IMR-90 (cell line): ENCODE data around the gene MMEL1. TPM values are rescaled to one million over a fixed set of nuclear protein-coding genes. Genes with fewer than 3 reads are reported as not detected.
A peak's percentile ranks its signal among the peaks of the same experiment; 100 is the strongest.

Source experiments
- ATAC-seq: fragments of 200-7000 bp; cut with Tn5 transposase; 2 replicates; pipeline ENCODE4 v1.9.1; 2020; ENCODE audit warnings: low read depth, mild to moderate bottlenecking, moderate library complexity
- BruUV-seq: library from RNA; stranded (reverse); fragments of 400-500 nt; replicated peaks from 2 replicates; lab custom pipeline; 2021; lab: Mats Ljungman, UMichigan
- CTCF ChIA-PET: fragments of 300-600 bp; formaldehyde crosslinking; extraction: SDS; loops from one replicate; lab custom pipeline; 2021; ENCODE audit warnings: antibody characterized with exemption; lab: Yijun Ruan, JAX
- POLR2A ChIA-PET: fragments of 300-600 bp; sonication (Branson Sonifier 250); formaldehyde crosslinking; loops from one replicate; lab custom pipeline; 2022; ENCODE audit warnings: antibody characterized with exemption; ENCODE audit not compliant: unreplicated experiment; lab: Charles Lee
- DNase-seq: peaks from one replicate; pipeline ENCODE4 v3.0.0; 2013
- H2AFZ ChIP-seq: replicated peaks from 2 replicates; pipeline ENCODE3; 2013; ENCODE audit warnings: low read length, mild to moderate bottlenecking; ENCODE audit not compliant: poor library complexity
- H2AK5ac ChIP-seq: 2 replicates; pipeline ENCODE4 v1.6.1; 2013; ENCODE audit warnings: low read depth, low read length, inconsistent platforms
- H2AK9ac ChIP-seq: replicated peaks from 2 replicates; pipeline ENCODE3; 2013; ENCODE audit warnings: mild to moderate bottlenecking, low read depth, low read length, moderate library complexity; ENCODE audit not compliant: poor library complexity
- H2BK120ac ChIP-seq: 2 replicates; pipeline ENCODE4 v1.6.1; 2013; ENCODE audit warnings: low read depth, low read length, inconsistent platforms
- H2BK15ac ChIP-seq: 3 replicates; pipeline ENCODE4 v1.6.1; 2013; ENCODE audit warnings: low read depth, low read length, inconsistent platforms
- H2BK20ac ChIP-seq: 2 replicates; pipeline ENCODE4 v1.6.1; 2013; ENCODE audit warnings: low read depth, mild to moderate bottlenecking, inconsistent platforms, low read length, moderate library complexity
- H2BK5ac ChIP-seq: 2 replicates; pipeline ENCODE4 v1.6.1; 2013; ENCODE audit warnings: mild to moderate bottlenecking, low read depth, low read length, inconsistent platforms; ENCODE audit not compliant: poor library complexity, severe bottlenecking
- H3K14ac ChIP-seq: replicated peaks from 2 replicates; pipeline ENCODE4 v1.6.1; 2013; ENCODE audit warnings: low read depth, low read length, inconsistent platforms
- H3K18ac ChIP-seq: 2 replicates; pipeline ENCODE4 v1.6.1; 2013; ENCODE audit warnings: low read depth, low read length, control low read depth
- H3K23ac ChIP-seq: 2 replicates; pipeline ENCODE4 v1.6.1; 2013; ENCODE audit warnings: low read depth, low read length, inconsistent platforms
- H3K27ac ChIP-seq: 2 replicates; pipeline ENCODE4 v1.5.1; 2013; ENCODE audit warnings: mild to moderate bottlenecking, control low read depth, low read length; ENCODE audit not compliant: insufficient read depth
- H3K27me3 ChIP-seq: 2 replicates; pipeline ENCODE4 v1.6.1; 2013; ENCODE audit warnings: low read length; ENCODE audit not compliant: control insufficient read depth, insufficient read depth
- H3K36me3 ChIP-seq: 2 replicates; pipeline ENCODE4 v1.6.1; 2013; ENCODE audit warnings: low read length, mixed read lengths; ENCODE audit not compliant: control insufficient read depth, insufficient read depth
- H3K4ac ChIP-seq: 2 replicates; pipeline ENCODE4 v1.6.1; 2013; ENCODE audit warnings: low read depth, low read length, inconsistent platforms
- H3K4me1 ChIP-seq: 2 replicates; pipeline ENCODE4 v1.6.1; 2013; ENCODE audit warnings: low read length, mixed read lengths; ENCODE audit not compliant: control insufficient read depth, insufficient read depth
- H3K4me2 ChIP-seq: 2 replicates; pipeline ENCODE4 v1.6.1; 2013; ENCODE audit warnings: low read depth, mild to moderate bottlenecking, control low read depth, low read length, moderate library complexity
- H3K4me3 ChIP-seq: 2 replicates; pipeline ENCODE4 v1.5.1; 2013; ENCODE audit warnings: low read depth, mild to moderate bottlenecking, control low read depth, low read length, moderate library complexity; ENCODE audit not compliant: insufficient read depth
- H3K56ac ChIP-seq: 2 replicates; pipeline ENCODE4 v1.6.1; 2013; ENCODE audit warnings: low read length, inconsistent platforms; ENCODE audit not compliant: insufficient read depth; ENCODE audit errors: extremely low read depth
- H3K79me1 ChIP-seq, 2 experiments: 2 replicates each; pipeline ENCODE4 v1.6.1; 2013; ENCODE audit warnings: low read length in 2 of 2, inconsistent platforms in 1 of 2, low read depth in 1 of 2
- H3K9ac ChIP-seq: 2 replicates; pipeline ENCODE4 v1.6.1; 2013; ENCODE audit warnings: low read depth, low read length, control low read depth
- H3K9me1 ChIP-seq: 2 replicates; pipeline ENCODE4 v1.6.1; 2013; ENCODE audit warnings: low read length, inconsistent platforms; ENCODE audit not compliant: insufficient read depth
- H3K9me3 ChIP-seq: 2 replicates; pipeline ENCODE4 v1.6.1; 2013; ENCODE audit warnings: low read length; ENCODE audit not compliant: control insufficient read depth, insufficient read depth
- H4K20me1 ChIP-seq: 2 replicates; pipeline ENCODE4 v1.6.1; 2013; ENCODE audit warnings: low read length, inconsistent platforms; ENCODE audit not compliant: insufficient read depth
- H4K5ac ChIP-seq: 2 replicates; pipeline ENCODE4 v1.6.1; 2013; ENCODE audit warnings: mild to moderate bottlenecking, low read depth, low read length, control low read depth
- H4K8ac ChIP-seq, 2 experiments: 2 replicates each; pipeline ENCODE4 v1.6.1; 2013; ENCODE audit warnings: low read depth in 2 of 2, low read length in 2 of 2, control low read depth in 1 of 2, inconsistent platforms in 1 of 2
- H4K91ac ChIP-seq: 2 replicates; pipeline ENCODE4 v1.6.1; 2013; ENCODE audit warnings: low read depth, low read length, inconsistent platforms; ENCODE audit not compliant: insufficient read depth
- BHLHE40 ChIP-seq: fragments of 150-350 bp; IDR thresholded peaks from 2 replicates; pipeline ENCODE4 v1.6.1; 2016; ENCODE audit warnings: mild to moderate bottlenecking, low read depth, low read length
- CEBPB ChIP-seq: IDR thresholded peaks from 2 replicates; pipeline ENCODE4 v1.6.1; 2012; ENCODE audit warnings: low read depth, low read length, improper control_type of control experiment
- CHD1 ChIP-seq: IDR thresholded peaks from 2 replicates; pipeline ENCODE4 v1.6.1; 2012; ENCODE audit warnings: low read depth, low read length, improper control_type of control experiment
- CTCF ChIP-seq: conservative IDR thresholded peaks from 2 replicates; pipeline ENCODE4 v1.5.1; 2012; ENCODE audit warnings: mild to moderate bottlenecking, low read depth, low read length, improper control_type of control experiment
- MAFK ChIP-seq: IDR thresholded peaks from 2 replicates; pipeline ENCODE4 v1.6.1; 2012; ENCODE audit warnings: low read depth, low read length, improper control_type of control experiment
- MAZ ChIP-seq: IDR thresholded peaks from 2 replicates; pipeline ENCODE4 v1.6.1; 2012; ENCODE audit warnings: low read depth, mild to moderate bottlenecking, low read length, improper control_type of control experiment, moderate library complexity, borderline replicate concordance
- MXI1 ChIP-seq: IDR thresholded peaks from 2 replicates; pipeline ENCODE4 v1.6.1; 2012; ENCODE audit warnings: low read depth, mild to moderate bottlenecking, low read length, moderate library complexity, borderline replicate concordance
- NFE2L2 ChIP-seq: fragments of 150-350 bp; IDR thresholded peaks from 2 replicates; pipeline ENCODE4 v1.6.1; 2016; ENCODE audit warnings: low read depth, mild to moderate bottlenecking, low read length
- POLR2A ChIP-seq: IDR thresholded peaks from 2 replicates; pipeline ENCODE4 v1.6.1; 2012; ENCODE audit warnings: mild to moderate bottlenecking, low read depth, low read length
- RAD21 ChIP-seq: IDR thresholded peaks from 2 replicates; pipeline ENCODE4 v1.6.1; 2012; ENCODE audit warnings: low read length, improper control_type of control experiment
- RCOR1 ChIP-seq: IDR thresholded peaks from 2 replicates; pipeline ENCODE4 v1.6.1; 2012; ENCODE audit warnings: mild to moderate bottlenecking, low read length, improper control_type of control experiment; ENCODE audit not compliant: insufficient replicate concordance
- RFX5 ChIP-seq: IDR thresholded peaks from 2 replicates; pipeline ENCODE4 v1.8.0; 2012; ENCODE audit warnings: low read depth, mild to moderate bottlenecking, low read length, moderate library complexity
- SMC3 ChIP-seq: fragments of 150-350 bp; IDR thresholded peaks from 2 replicates; pipeline ENCODE4 v1.6.1; 2016; ENCODE audit warnings: low read depth, mild to moderate bottlenecking, antibody characterized with exemption, low read length, moderate library complexity
- WGBS, 2 experiments: methylation state at CpG; one replicate each; pipeline versions ENCODE4 v1.1.5 to v1.1.7; 2013; ENCODE audit warnings: missing lambda C conversion rate in 2 of 2; ENCODE audit not compliant: insufficient read length in 1 of 2; ENCODE audit errors: extremely low coverage in 2 of 2; 5-methylcytosine and 5-hydroxymethylcytosine counted together
- dilution Hi-C: fragments of 300-500 bp; cut with HindIII; formaldehyde crosslinking; loops from one replicate; pipeline ENCODE4 v1.14.3; 2018; ENCODE audit warnings: low sequenced_read_pairs; ENCODE audit not compliant: unreplicated experiment
- in situ Hi-C: fragments of 300-500 bp; cut with MboI; formaldehyde crosslinking; loops from 3 replicates; pipeline ENCODE4 v1.14.3; 2019; ENCODE audit warnings: low sequenced_read_pairs, inconsistent platforms, mixed read lengths
- intact Hi-C: fragments of 100-400 bp; cut with micrococcal nuclease; formaldehyde crosslinking; loops from 2 replicates; pipeline ENCODE4 v1.10.0; 2022
- polyA plus RNA-seq, 3 experiments: library from polyadenylated mRNA; depleted of rRNA; stranded (reverse); fragments of >200 nt; gene quantifications; 2 replicates each; pipeline ENCODE4 v1.2.3, GENCODE V29; 2012; ENCODE audit warnings: low replicate concordance in 1 of 3
- total RNA-seq: library from RNA; depleted of rRNA; stranded (reverse); fragments of >200 nt; gene quantifications from 2 replicates; pipeline ENCODE4 v1.2.3, GENCODE V29; 2012
- TF ChIP-seq, protein P1 (sequence below): fragments of 150-350 bp; IDR thresholded peaks from 2 replicates; pipeline ENCODE4 v1.6.1; 2017; ENCODE audit warnings: mild to moderate bottlenecking, antibody characterized with exemption, low read length, low read depth
- TF ChIP-seq, protein P2 (sequence below): fragments of 150-350 bp; IDR thresholded peaks from 2 replicates; pipeline ENCODE4 v1.6.1; 2016; ENCODE audit warnings: low read depth, mild to moderate bottlenecking, low read length, moderate library complexity, borderline replicate concordance

MMEL1 gene
- total and polyA plus RNA-seq, 2 of the 4 experiments (the other 2 are of a cell fraction) = under 0.01 to 0.12 TPM

DNA sequence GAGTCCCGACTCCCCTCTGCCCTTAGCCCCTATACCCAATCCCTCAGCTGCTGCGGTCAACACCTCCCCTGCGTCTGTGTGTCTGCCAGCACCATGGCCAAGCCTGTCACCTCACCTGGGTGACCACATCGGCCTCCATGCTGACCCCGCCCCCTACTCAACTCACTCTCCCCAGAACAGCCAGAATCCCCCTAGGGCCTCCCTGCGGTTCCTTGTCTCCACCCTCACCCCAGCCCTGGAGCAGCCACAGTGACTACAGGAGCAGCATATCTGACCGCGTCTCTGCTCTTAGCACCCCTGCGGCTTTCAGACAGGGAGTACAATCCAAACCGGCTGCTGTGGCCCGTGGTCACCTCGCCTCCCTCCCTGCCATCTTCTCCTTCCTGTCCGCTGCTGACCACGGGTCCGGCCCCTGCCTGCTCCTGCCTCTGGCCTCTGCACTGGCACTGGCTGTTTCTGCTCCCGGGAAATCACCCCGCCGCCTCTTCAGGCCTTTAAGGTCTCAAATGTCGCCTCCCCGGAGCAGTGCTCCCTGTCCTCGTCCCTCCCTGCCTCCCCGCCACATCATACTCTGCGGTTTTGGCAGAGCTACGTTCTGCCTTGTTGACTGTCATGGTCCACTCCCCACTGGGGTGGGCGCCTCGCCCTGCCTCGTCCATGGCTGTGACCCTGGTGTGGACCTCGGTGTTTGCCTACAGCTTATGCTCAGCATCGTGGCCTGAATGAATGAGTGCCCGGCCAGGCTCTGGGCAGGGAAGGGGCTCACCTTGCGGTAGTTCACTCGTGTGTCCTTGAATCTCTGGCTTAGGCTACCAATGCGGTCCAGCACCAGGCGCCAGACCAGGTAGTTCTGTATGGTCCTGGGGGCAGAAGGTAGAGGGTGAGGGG lies 35.1 kb downstream of the MMEL1 start:
- Histone ChIP-seq H2BK20ac (no peak overlapping the region), H3K79me1 (no peaks in the 10 kb centered on the region), H2AK5ac (no peak overlapping the region), H3K23ac (no peak overlapping the region), H4K5ac (no peak overlapping the region), H3K4me2 (no peak overlapping the region), H3K56ac (no peak overlapping the region), H2BK15ac (no peak overlapping the region), H3K4me1 (no peaks in the 10 kb centered on the region; the same call in 1 of the 2 replicates), H3K36me3 (no peaks in the 10 kb centered on the region), H4K8ac (no peak overlapping the region), H4K20me1 (no peaks in the 10 kb centered on the region), H3K9ac (no peak overlapping the region), H2BK120ac (no peak overlapping the region), H4K91ac (no peak overlapping the region), H3K4ac (no peak overlapping the region), H2BK5ac (no peak overlapping the region), H3K4me3 (no peak overlapping the region), H3K14ac (no peak overlapping the region), H2AK9ac (no peak overlapping the region), H2AFZ (peak overlapping the region; percentile 63), H3K18ac (no peak overlapping the region), H3K9me1 (no peaks in the 10 kb centered on the region), H3K9me3 (0 out of 2 replicates have a peak, but pooled peaks cover 2% of the 10 kb centered on the region), H3K27me3 (no peaks in the 10 kb centered on the region; the same call in 1 of the 2 replicates), H3K27ac (no peak overlapping the region)
- CTCF ChIA-PET = no interaction called here
- DNase-seq (no peak), ATAC-seq (no peak)
- intact Hi-C loops (no loop called here), in situ Hi-C loops (no loop called here), dilution Hi-C loops (no loop called here)
- POLR2A ChIA-PET = no interaction called here
- WGBS, 2 experiments = 65% methylated on average over 18 of the region's 34 CpGs; no CpG with 5 or more reads in 1 of the 2 experiments
- BruUV-seq = no TSS peak
- no peak for TF ChIP-seq POLR2A
- no peak for TF ChIP-seq BHLHE40
- TF ChIP-seq RAD21 = no peak
- no peak for TF ChIP-seq MAZ
- TF ChIP-seq, protein P1, sequence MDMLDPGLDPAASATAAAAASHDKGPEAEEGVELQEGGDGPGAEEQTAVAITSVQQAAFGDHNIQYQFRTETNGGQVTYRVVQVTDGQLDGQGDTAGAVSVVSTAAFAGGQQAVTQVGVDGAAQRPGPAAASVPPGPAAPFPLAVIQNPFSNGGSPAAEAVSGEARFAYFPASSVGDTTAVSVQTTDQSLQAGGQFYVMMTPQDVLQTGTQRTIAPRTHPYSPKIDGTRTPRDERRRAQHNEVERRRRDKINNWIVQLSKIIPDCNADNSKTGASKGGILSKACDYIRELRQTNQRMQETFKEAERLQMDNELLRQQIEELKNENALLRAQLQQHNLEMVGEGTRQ = no peak
- no peak for TF ChIP-seq NFE2L2
- TF ChIP-seq CEBPB = no peak
- TF ChIP-seq, protein P2, sequence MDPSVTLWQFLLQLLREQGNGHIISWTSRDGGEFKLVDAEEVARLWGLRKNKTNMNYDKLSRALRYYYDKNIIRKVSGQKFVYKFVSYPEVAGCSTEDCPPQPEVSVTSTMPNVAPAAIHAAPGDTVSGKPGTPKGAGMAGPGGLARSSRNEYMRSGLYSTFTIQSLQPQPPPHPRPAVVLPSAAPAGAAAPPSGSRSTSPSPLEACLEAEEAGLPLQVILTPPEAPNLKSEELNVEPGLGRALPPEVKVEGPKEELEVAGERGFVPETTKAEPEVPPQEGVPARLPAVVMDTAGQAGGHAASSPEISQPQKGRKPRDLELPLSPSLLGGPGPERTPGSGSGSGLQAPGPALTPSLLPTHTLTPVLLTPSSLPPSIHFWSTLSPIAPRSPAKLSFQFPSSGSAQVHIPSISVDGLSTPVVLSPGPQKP = no peak
- no peak for TF ChIP-seq RFX5
- no peak for TF ChIP-seq CTCF
- no peak for TF ChIP-seq MXI1
- no peak for TF ChIP-seq RCOR1
- TF ChIP-seq MAFK = no peak
- TF ChIP-seq CHD1 = no peak
- no peak for TF ChIP-seq SMC3
